PC-3 (cell line): Measurements from ENCODE around the gene NTM. TPM values are rescaled to one million over a fixed set of nuclear protein-coding genes. Genes with fewer than 3 reads are reported as not detected.

Experiments used
- ATAC-seq: fragments of 200-7000 bp; cut with Tn5 transposase; 2 replicates; pipeline ENCODE4 v1.9.1; 2020; ENCODE audit warnings: mild to moderate bottlenecking, moderate library complexity
- BruUV-seq: library from RNA; stranded (reverse); fragments of 400-500 nt; replicated peaks from 2 replicates; lab custom pipeline; 2021; lab: Mats Ljungman, UMichigan
- CTCF ChIA-PET: fragments of 300-600 bp; sonication (Branson Sonifier 250); formaldehyde crosslinking; loops from one replicate; lab custom pipeline; 2022; ENCODE audit warnings: antibody characterized with exemption; lab: Charles Lee
- POLR2A ChIA-PET: fragments of 300-600 bp; sonication (Branson Sonifier 250); formaldehyde crosslinking; loops from one replicate; lab custom pipeline; 2022; ENCODE audit warnings: antibody characterized with exemption; ENCODE audit not compliant: unreplicated experiment; lab: Charles Lee
- DNase-seq: peaks from one replicate; pipeline ENCODE4 v3.0.0-alpha.2; 2015
- H2AFZ ChIP-seq: fragments of 300-600 bp; sonication (generic); 2 replicates; pipeline ENCODE4 v1.6.0; 2016; ENCODE audit warnings: antibody characterized with exemption, low read length
- H3F3A ChIP-seq: fragments of 300-600 bp; sonication (generic); one replicate; pipeline ENCODE4 v1.6.0; 2017; ENCODE audit warnings: antibody characterized with exemption, low read length, control low read depth, mild to moderate bottlenecking; ENCODE audit not compliant: unreplicated experiment
- H3K27ac ChIP-seq: fragments of 300-600 bp; sonication (generic); 2 replicates; pipeline ENCODE4 v1.5.1; 2016; ENCODE audit warnings: mild to moderate bottlenecking, low read length
- H3K27me3 ChIP-seq: fragments of 300-600 bp; sonication (generic); 2 replicates; pipeline ENCODE4 v1.6.1; 2016; ENCODE audit warnings: low read length, mixed read lengths
- H3K36me3 ChIP-seq: fragments of 300-600 bp; sonication (generic); 2 replicates; pipeline ENCODE4 v1.6.1; 2016; ENCODE audit warnings: low read depth, mixed run types, low read length, mixed read lengths
- H3K4me1 ChIP-seq: fragments of 300-600 bp; sonication (generic); 2 replicates; pipeline ENCODE4 v1.5.1; 2016; ENCODE audit warnings: low read length; ENCODE audit not compliant: insufficient read depth
- H3K4me2 ChIP-seq: fragments of 300-600 bp; sonication (generic); 2 replicates; pipeline ENCODE4 v1.6.0; 2016; ENCODE audit warnings: low read length
- H3K4me3 ChIP-seq: fragments of 300-600 bp; sonication (generic); 2 replicates; pipeline ENCODE4 v1.5.1; 2016; ENCODE audit warnings: mild to moderate bottlenecking, low read length, mixed read lengths
- H3K79me2 ChIP-seq: fragments of 300-600 bp; sonication (generic); 2 replicates; pipeline ENCODE4 v1.6.1; 2017; ENCODE audit warnings: low read length, mixed read lengths
- H3K9ac ChIP-seq: fragments of 300-600 bp; sonication (generic); 2 replicates; pipeline ENCODE4 v1.6.0; 2016; ENCODE audit warnings: mild to moderate bottlenecking, low read length
- H3K9me2 ChIP-seq: fragments of 300-600 bp; sonication (generic); replicated peaks from 2 replicates; pipeline ENCODE4 v1.6.1; 2016; ENCODE audit warnings: mixed run types, low read length, mixed read lengths
- H3K9me3 ChIP-seq: fragments of 300-600 bp; sonication (generic); 2 replicates; pipeline ENCODE4 v1.6.1; 2016; ENCODE audit warnings: low read length, mixed read lengths
- H4K20me1 ChIP-seq: fragments of 300-600 bp; sonication (generic); 2 replicates; pipeline ENCODE4 v1.6.1; 2016; ENCODE audit warnings: low read length, mixed read lengths
- CTCF ChIP-seq: fragments of 300-600 bp; sonication (generic); conservative IDR thresholded peaks from 2 replicates; pipeline ENCODE4 v1.5.1; 2017; ENCODE audit warnings: antibody characterized with exemption, low read depth, mild to moderate bottlenecking, low read length
- EZH2 ChIP-seq: fragments of 300-600 bp; sonication (generic); IDR thresholded peaks from one replicate; pipeline ENCODE4 v1.6.1; 2017; ENCODE audit warnings: antibody characterized with exemption, mild to moderate bottlenecking, low read length; ENCODE audit not compliant: unreplicated experiment
- EZH2phosphoT487 ChIP-seq: fragments of 300-600 bp; sonication (generic); IDR thresholded peaks from 2 replicates; pipeline ENCODE4 v1.6.1; 2018; ENCODE audit warnings: mild to moderate bottlenecking, antibody characterized with exemption, low read length, borderline replicate concordance
- intact Hi-C: fragments of 100-400 bp; cut with micrococcal nuclease; formaldehyde crosslinking; loops from 2 replicates; pipeline ENCODE4 v1.9.0; 2023
- total RNA-seq: library from RNA; depleted of rRNA; stranded (reverse); fragments of >200 nt; gene quantifications from 2 replicates; pipeline ENCODE4 v1.2.3, GENCODE V29; 2014

The NTM gene
- total RNA-seq, 1 experiment from 2014 or later: not detected

GRCh38 chr11:132122735-132123134 is 752.3 kb downstream of the NTM start:
- CTCF ChIA-PET: no interaction called here
- Histone ChIP-seq H3K27ac (no peak overlapping the region), H2AFZ (no peak overlapping the region), H3F3A (no peaks in the 10 kb centered on the region), H3K36me3 (no peaks in the 10 kb centered on the region), H3K9ac (no peak overlapping the region), H4K20me1 (no peaks in the 10 kb centered on the region), H3K27me3 (no peaks in the 10 kb centered on the region), H3K4me1 (peaks cover 8% of the 10 kb centered on the region), H3K4me2 (no peak overlapping the region), H3K9me2 (no peaks in the 10 kb centered on the region), H3K9me3 (no peaks in the 10 kb centered on the region; the same call in 1 of the 2 replicates), H3K79me2 (no peaks in the 10 kb centered on the region), H3K4me3 (no peak overlapping the region)
- no peak for ATAC-seq
- POLR2A ChIA-PET: no interaction called here
- DNase-seq: no peak
- no peak for TF ChIP-seq EZH2
- TF ChIP-seq CTCF: no peak
- TF ChIP-seq EZH2phosphoT487: no peak
- no TSS peak for BruUV-seq
- intact Hi-C loops: no loop called here

GRCh38 chr11:132123449-132123848 is 753.0 kb downstream of the NTM start:
- no peak for DNase-seq

More at GRCh38 chr11:132123449-132123848, 753.0 kb downstream of the NTM start:
- BruUV-seq: no TSS peak
- TF ChIP-seq EZH2: no peak
- TF ChIP-seq EZH2phosphoT487: no peak
- no peak for TF ChIP-seq CTCF
- Histone ChIP-seq H3K9me3 (no peaks in the 10 kb centered on the region; the same call in 1 of the 2 replicates), H3F3A (no peaks in the 10 kb centered on the region), H3K9ac (no peak overlapping the region), H3K27me3 (no peaks in the 10 kb centered on the region), H3K79me2 (no peaks in the 10 kb centered on the region), H3K36me3 (no peaks in the 10 kb centered on the region), H3K4me1 (peaks cover 8% of the 10 kb centered on the region), H3K27ac (no peak overlapping the region), H3K4me3 (no peak overlapping the region), H4K20me1 (no peaks in the 10 kb centered on the region), H2AFZ (no peak overlapping the region), H3K4me2 (no peak overlapping the region), H3K9me2 (no peaks in the 10 kb centered on the region)
- ChIA-PET CTCF (no interaction called here), POLR2A (no interaction called here)
- ATAC-seq: no peak
- intact Hi-C loops: no loop called here
